GM12878 (cell line): ENCODE results near the gene TCEAL9. TPM values are rescaled to one million over a fixed set of nuclear protein-coding genes. Genes with fewer than 3 reads are reported as not detected.

ENCODE experiments used
- ATAC-seq: fragments of 200-7000 bp; cut with Tn5 transposase; 3 replicates; pipeline ENCODE4 v1.9.1; 2020; ENCODE audit warnings: mild to moderate bottlenecking, moderate library complexity
- BruUV-seq: library from RNA; stranded (reverse); fragments of 400-500 nt; replicated peaks from 2 replicates; lab custom pipeline; 2021; lab: Mats Ljungman, UMichigan
- CTCF ChIA-PET: fragments of 300-600 bp; sonication (Branson Sonifier 250); formaldehyde crosslinking; extraction: SDS; loops from one replicate; lab custom pipeline; 2021; ENCODE audit warnings: inconsistent platforms; lab: Yijun Ruan, JAX
- POLR2A ChIA-PET: fragments of 350-600 bp; formaldehyde crosslinking; extraction: SDS; loops from one replicate; lab custom pipeline; 2021; ENCODE audit warnings: inconsistent platforms; lab: Charles Lee
- RAD21 ChIA-PET: fragments of 300-600 bp; sonication (Branson Sonifier 250); formaldehyde crosslinking; loops from one replicate; lab custom pipeline; 2023; ENCODE audit warnings: antibody characterized with exemption; ENCODE audit not compliant: unreplicated experiment; lab: Charles Lee
- SMC1A ChIA-PET: fragments of 300-600 bp; sonication (Branson Sonifier 250); formaldehyde crosslinking; loops from one replicate; lab custom pipeline; 2023; ENCODE audit not compliant: unreplicated experiment, uncharacterized antibody; lab: Charles Lee
- DNase-seq: peaks from one replicate; pipeline ENCODE4 v3.0.0-alpha.2; 2011; ENCODE audit warnings: low read depth, low spot score
- FAIRE-seq: peaks from 3 replicates; lab custom pipeline; 2011; peaks lifted over from hg19 to GRCh38; lab: Jason Lieb, UNC
- H2AFZ ChIP-seq: 2 replicates; pipeline ENCODE4 v1.6.0; 2011; ENCODE audit warnings: low read depth, low read length, control low read depth; ENCODE audit not compliant: control insufficient read depth
- H3K27ac ChIP-seq: 2 replicates; pipeline ENCODE4 v1.5.1; 2011; ENCODE audit warnings: control low read depth; ENCODE audit not compliant: control insufficient read depth, insufficient read depth
- H3K27me3 ChIP-seq, 2 experiments: replicated peaks in 1 of 2; 2 replicates each; pipeline versions ENCODE4 v1.6.0 to v1.6.1; 2011; ENCODE audit warnings: low read length in 1 of 2; ENCODE audit not compliant: control insufficient read depth in 2 of 2, insufficient read depth in 2 of 2
- H3K36me3 ChIP-seq, 2 experiments: 2 replicates each; pipeline ENCODE4 v1.5.1; 2011; ENCODE audit warnings: low read length in 1 of 2; ENCODE audit not compliant: control insufficient read depth in 2 of 2, insufficient read depth in 2 of 2
- H3K4me1 ChIP-seq: 2 replicates; pipeline ENCODE4 v1.6.1; 2011; ENCODE audit warnings: mild to moderate bottlenecking, low read length, moderate library complexity, mixed read lengths; ENCODE audit not compliant: control insufficient read depth, insufficient read depth
- H3K4me2 ChIP-seq: 2 replicates; pipeline ENCODE4 v1.6.0; 2011; ENCODE audit warnings: control low read depth; ENCODE audit not compliant: control insufficient read depth, insufficient read depth
- H3K4me3 ChIP-seq: fragments of 200-600 bp; sonication (generic); 2 replicates; pipeline ENCODE4 v1.5.1; 2016
- H3K79me2 ChIP-seq: 2 replicates; pipeline ENCODE4 v1.6.0; 2011; ENCODE audit warnings: low read length; ENCODE audit not compliant: control insufficient read depth, insufficient read depth
- H3K9ac ChIP-seq: 2 replicates; pipeline ENCODE4 v1.8.0; 2011; ENCODE audit warnings: low read length, control low read depth, mixed read lengths; ENCODE audit not compliant: control insufficient read depth, insufficient read depth
- H3K9me3 ChIP-seq: replicated peaks from 3 replicates; pipeline ENCODE4 v1.5.1; 2011; ENCODE audit warnings: mild to moderate bottlenecking, low read length; ENCODE audit not compliant: control insufficient read depth, insufficient read depth
- H4K20me1 ChIP-seq: 2 replicates; pipeline ENCODE4 v1.6.0; 2011; ENCODE audit not compliant: control insufficient read depth, insufficient read depth
- CBFB ChIP-seq: IDR thresholded peaks from 2 replicates; pipeline ENCODE4 v1.6.1; 2016; ENCODE audit warnings: antibody characterized with exemption, low read depth
- CHD2 ChIP-seq: IDR thresholded peaks from 2 replicates; pipeline ENCODE4 v1.6.1; 2011; ENCODE audit warnings: low read depth, low read length, improper control_type of control experiment, borderline replicate concordance
- DPF2 ChIP-seq: fragments of 450-650 bp; IDR thresholded peaks from 2 replicates; pipeline ENCODE4 v1.6.1; 2017; ENCODE audit warnings: mild to moderate bottlenecking
- EED ChIP-seq: sonication (generic); IDR thresholded peaks from 2 replicates; pipeline ENCODE4 v1.6.1; 2016; ENCODE audit warnings: antibody characterized with exemption, low read depth
- HDAC2 ChIP-seq: fragments of 200-600 bp; sonication (generic); IDR thresholded peaks from 2 replicates; pipeline ENCODE4 v1.6.1; 2017
- KDM1A ChIP-seq: fragments of 200-600 bp; sonication (generic); IDR thresholded peaks from 2 replicates; pipeline ENCODE4 v1.6.1; 2016; ENCODE audit warnings: borderline replicate concordance
- MEF2A ChIP-seq: IDR thresholded peaks from 2 replicates; pipeline ENCODE4 v1.6.1; 2011; ENCODE audit warnings: low read depth, mild to moderate bottlenecking, low read length, moderate library complexity; ENCODE audit not compliant: insufficient read depth
- MTA2 ChIP-seq: fragments of 450-650 bp; IDR thresholded peaks from 2 replicates; pipeline ENCODE4 v1.6.1; 2016; ENCODE audit warnings: low read depth, mild to moderate bottlenecking, moderate library complexity
- NBN ChIP-seq: fragments of 450-650 bp; IDR thresholded peaks from 2 replicates; pipeline ENCODE4 v1.6.1; 2016
- POLR2A ChIP-seq: IDR thresholded peaks from 2 replicates; pipeline ENCODE4 v1.6.1; 2011; ENCODE audit warnings: low read depth, mild to moderate bottlenecking, low read length
- RCOR1 ChIP-seq: conservative IDR thresholded peaks from 2 replicates; pipeline ENCODE4 v1.6.1; 2012; ENCODE audit warnings: low read depth, low read length, improper control_type of control experiment
- SMARCA5 ChIP-seq: fragments of 450-650 bp; IDR thresholded peaks from 2 replicates; pipeline ENCODE4 v1.6.1; 2017; ENCODE audit warnings: mild to moderate bottlenecking
- SREBF1 ChIP-seq: IDR thresholded peaks from 2 replicates; pipeline ENCODE4 v1.6.1; 2012; ENCODE audit warnings: mild to moderate bottlenecking, low read length
- WGBS: methylation state at CpG from one replicate; pipeline ENCODE4 v1.1.6; 2016; ENCODE audit warnings: low lambda C conversion rate; ENCODE audit not compliant: insufficient replicate concordance, insufficient coverage; ENCODE audit errors: missing lambda C conversion rate; 5-methylcytosine and 5-hydroxymethylcytosine counted together
- in situ Hi-C: fragments of 300-500 bp; cut with MboI; formaldehyde crosslinking; loops from 9 replicates; pipeline ENCODE4 v1.14.3; 2018; ENCODE audit warnings: mixed read lengths
- intact Hi-C: fragments of 100-400 bp; cut with micrococcal nuclease; formaldehyde crosslinking; loops from one replicate; pipeline ENCODE4 v1.14.2; 2022; ENCODE audit not compliant: unreplicated experiment
- polyA plus RNA-seq, 11 experiments: library from polyadenylated mRNA; depleted of rRNA in 4 of 11; unstranded in 6 of 11; stranded (reverse) in 5 of 11; fragments of >200 nt; fragmentation: Nextera tagmentation in 4 of 11; fragmentation: Illumina TruSeq in 1 of 11; extraction: Ambion mirVana in 4 of 11; extraction: Trizol in 1 of 11; gene quantifications; 1 replicate in 1 of 11; 2 replicates in 10 of 11; pipeline versions ENCODE4 v1.2.1 to v1.2.3, GENCODE V29; 2011 to 2016; ENCODE audit warnings: inconsistent platforms in 2 of 11, missing spikeins in 2 of 11, low read depth in 1 of 11
- total RNA-seq, 4 experiments: library from RNA; depleted of rRNA in 3 of 4; stranded (reverse); fragments of >200 nt in 3 of 4; fragmentation: Illumina TruSeq in 1 of 4; extraction: Trizol in 1 of 4; gene quantifications; 2 replicates each; pipeline versions ENCODE4 v1.2.1 to v1.2.3, GENCODE V29; 2013 to 2021
- TF ChIP-seq, protein P1 (sequence below): IDR thresholded peaks from 2 replicates; pipeline ENCODE4 v1.6.1; 2011; ENCODE audit warnings: mild to moderate bottlenecking, low read depth, low read length, moderate library complexity; ENCODE audit not compliant: insufficient replicate concordance
- TF ChIP-seq, protein P2 (sequence below): fragments of 450-650 bp; IDR thresholded peaks from 2 replicates; pipeline ENCODE4 v1.6.1; 2017; ENCODE audit warnings: borderline replicate concordance
- TF ChIP-seq, protein P3 (sequence below): fragments of 450-650 bp; IDR thresholded peaks from 2 replicates; pipeline ENCODE4 v1.6.1; 2017; ENCODE audit warnings: mild to moderate bottlenecking, low read depth, inconsistent platforms; ENCODE audit not compliant: poor library complexity, severe bottlenecking
- TF ChIP-seq, protein P4 (sequence below): IDR thresholded peaks from 2 replicates; pipeline ENCODE4 v1.6.1; 2012; ENCODE audit warnings: low read length, inconsistent platforms
- TF ChIP-seq, protein P5 (sequence below): fragments of 450-650 bp; IDR thresholded peaks from 2 replicates; pipeline ENCODE4 v1.6.1; 2017; ENCODE audit warnings: mild to moderate bottlenecking

TCEAL9 gene
- total and polyA plus RNA-seq, 10 of the 15 experiments (the other 5 are each of a cell fraction or from before 2014, with no cell fraction given) = 0.39 to 2.5 (median 0.90) TPM

DNA sequence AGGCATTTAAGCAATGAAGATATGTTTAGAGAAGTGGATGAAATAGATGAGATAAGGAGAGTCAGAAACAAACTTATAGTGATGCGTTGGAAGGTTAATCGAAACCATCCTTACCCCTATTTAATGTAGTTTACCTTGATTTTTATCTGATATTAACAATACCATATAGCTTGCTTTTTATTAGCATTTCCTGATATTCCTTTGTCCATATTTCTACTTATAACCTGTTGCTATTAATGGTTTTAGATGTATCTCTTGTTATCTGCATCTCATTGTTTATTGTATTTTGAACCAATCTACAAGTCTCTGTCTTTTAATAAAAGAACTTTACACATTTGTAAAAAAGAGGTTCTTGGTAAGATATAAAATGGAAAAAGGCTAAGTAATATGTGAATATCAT, 1.6 kb downstream of the TCEAL9 start:
- WGBS = 62% methylated on average over 2 of the region's 2 CpGs
- no peak for ATAC-seq
- no peaks in the 10 kb centered on the region for H3K27me3 ChIP-seq
- ChIA-PET CTCF (no interaction called here), RAD21 (no interaction called here), POLR2A (no interaction called here), SMC1A (no interaction called here)
- H3K4me2 ChIP-seq = no peak overlapping the region
- H3K4me3 ChIP-seq = no peak overlapping the region
- FAIRE-seq = no peak
- H2AFZ ChIP-seq = no peak overlapping the region
- H3K36me3 ChIP-seq = no peaks in the 10 kb centered on the region
- H3K4me1 ChIP-seq = no peaks in the 10 kb centered on the region
- H3K27ac ChIP-seq = no peak overlapping the region
- no peak for DNase-seq
- TSS peak; percentile 82 for BruUV-seq
- no peak overlapping the region for H3K9ac ChIP-seq
- H4K20me1 ChIP-seq = no peaks in the 10 kb centered on the region
- H3K79me2 ChIP-seq = no peaks in the 10 kb centered on the region
- TF ChIP-seq SMARCA5 (no peak), DPF2 (no peak), RCOR1 (no peak), MTA2 (no peak), KDM1A (no peak), SREBF1 (no peak), CBFB (no peak), HDAC2 (no peak), POLR2A (no peak), MEF2A (no peak), NBN (no peak), CHD2 (no peak), EED (no peak)
- TF ChIP-seq, protein P1, sequence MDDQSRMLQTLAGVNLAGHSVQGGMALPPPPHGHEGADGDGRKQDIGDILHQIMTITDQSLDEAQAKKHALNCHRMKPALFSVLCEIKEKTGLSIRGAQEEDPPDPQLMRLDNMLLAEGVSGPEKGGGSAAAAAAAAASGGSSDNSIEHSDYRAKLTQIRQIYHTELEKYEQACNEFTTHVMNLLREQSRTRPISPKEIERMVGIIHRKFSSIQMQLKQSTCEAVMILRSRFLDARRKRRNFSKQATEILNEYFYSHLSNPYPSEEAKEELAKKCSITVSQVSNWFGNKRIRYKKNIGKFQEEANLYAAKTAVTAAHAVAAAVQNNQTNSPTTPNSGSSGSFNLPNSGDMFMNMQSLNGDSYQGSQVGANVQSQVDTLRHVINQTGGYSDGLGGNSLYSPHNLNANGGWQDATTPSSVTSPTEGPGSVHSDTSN = no peak
- TF ChIP-seq, protein P2, sequence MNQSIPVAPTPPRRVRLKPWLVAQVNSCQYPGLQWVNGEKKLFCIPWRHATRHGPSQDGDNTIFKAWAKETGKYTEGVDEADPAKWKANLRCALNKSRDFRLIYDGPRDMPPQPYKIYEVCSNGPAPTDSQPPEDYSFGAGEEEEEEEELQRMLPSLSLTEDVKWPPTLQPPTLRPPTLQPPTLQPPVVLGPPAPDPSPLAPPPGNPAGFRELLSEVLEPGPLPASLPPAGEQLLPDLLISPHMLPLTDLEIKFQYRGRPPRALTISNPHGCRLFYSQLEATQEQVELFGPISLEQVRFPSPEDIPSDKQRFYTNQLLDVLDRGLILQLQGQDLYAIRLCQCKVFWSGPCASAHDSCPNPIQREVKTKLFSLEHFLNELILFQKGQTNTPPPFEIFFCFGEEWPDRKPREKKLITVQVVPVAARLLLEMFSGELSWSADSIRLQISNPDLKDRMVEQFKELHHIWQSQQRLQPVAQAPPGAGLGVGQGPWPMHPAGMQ = no peak
- TF ChIP-seq, protein P3, sequence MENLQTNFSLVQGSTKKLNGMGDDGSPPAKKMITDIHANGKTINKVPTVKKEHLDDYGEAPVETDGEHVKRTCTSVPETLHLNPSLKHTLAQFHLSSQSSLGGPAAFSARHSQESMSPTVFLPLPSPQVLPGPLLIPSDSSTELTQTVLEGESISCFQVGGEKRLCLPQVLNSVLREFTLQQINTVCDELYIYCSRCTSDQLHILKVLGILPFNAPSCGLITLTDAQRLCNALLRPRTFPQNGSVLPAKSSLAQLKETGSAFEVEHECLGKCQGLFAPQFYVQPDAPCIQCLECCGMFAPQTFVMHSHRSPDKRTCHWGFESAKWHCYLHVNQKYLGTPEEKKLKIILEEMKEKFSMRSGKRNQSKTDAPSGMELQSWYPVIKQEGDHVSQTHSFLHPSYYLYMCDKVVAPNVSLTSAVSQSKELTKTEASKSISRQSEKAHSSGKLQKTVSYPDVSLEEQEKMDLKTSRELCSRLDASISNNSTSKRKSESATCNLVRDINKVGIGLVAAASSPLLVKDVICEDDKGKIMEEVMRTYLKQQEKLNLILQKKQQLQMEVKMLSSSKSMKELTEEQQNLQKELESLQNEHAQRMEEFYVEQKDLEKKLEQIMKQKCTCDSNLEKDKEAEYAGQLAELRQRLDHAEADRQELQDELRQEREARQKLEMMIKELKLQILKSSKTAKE = no peak
- TF ChIP-seq, protein P4, sequence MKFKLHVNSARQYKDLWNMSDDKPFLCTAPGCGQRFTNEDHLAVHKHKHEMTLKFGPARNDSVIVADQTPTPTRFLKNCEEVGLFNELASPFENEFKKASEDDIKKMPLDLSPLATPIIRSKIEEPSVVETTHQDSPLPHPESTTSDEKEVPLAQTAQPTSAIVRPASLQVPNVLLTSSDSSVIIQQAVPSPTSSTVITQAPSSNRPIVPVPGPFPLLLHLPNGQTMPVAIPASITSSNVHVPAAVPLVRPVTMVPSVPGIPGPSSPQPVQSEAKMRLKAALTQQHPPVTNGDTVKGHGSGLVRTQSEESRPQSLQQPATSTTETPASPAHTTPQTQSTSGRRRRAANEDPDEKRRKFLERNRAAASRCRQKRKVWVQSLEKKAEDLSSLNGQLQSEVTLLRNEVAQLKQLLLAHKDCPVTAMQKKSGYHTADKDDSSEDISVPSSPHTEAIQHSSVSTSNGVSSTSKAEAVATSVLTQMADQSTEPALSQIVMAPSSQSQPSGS = no peak
- TF ChIP-seq, protein P5, sequence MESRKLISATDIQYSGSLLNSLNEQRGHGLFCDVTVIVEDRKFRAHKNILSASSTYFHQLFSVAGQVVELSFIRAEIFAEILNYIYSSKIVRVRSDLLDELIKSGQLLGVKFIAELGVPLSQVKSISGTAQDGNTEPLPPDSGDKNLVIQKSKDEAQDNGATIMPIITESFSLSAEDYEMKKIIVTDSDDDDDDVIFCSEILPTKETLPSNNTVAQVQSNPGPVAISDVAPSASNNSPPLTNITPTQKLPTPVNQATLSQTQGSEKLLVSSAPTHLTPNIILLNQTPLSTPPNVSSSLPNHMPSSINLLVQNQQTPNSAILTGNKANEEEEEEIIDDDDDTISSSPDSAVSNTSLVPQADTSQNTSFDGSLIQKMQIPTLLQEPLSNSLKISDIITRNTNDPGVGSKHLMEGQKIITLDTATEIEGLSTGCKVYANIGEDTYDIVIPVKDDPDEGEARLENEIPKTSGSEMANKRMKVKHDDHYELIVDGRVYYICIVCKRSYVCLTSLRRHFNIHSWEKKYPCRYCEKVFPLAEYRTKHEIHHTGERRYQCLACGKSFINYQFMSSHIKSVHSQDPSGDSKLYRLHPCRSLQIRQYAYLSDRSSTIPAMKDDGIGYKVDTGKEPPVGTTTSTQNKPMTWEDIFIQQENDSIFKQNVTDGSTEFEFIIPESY = no peak
- no peaks in the 10 kb centered on the region for H3K9me3 ChIP-seq
- in situ Hi-C loops = no loop called here
- intact Hi-C loops = no loop called here
